Stimulated activated CD4-positive, alpha-beta T cell treated with anti-CD3 and anti-CD28 coated beads, TNF-alpha, amount 100 ng/mL, for 4 hours (primary cell): ENCODE results near the gene RTRAF.

Source experiments
- DNase-seq, 3 experiments: peaks; one replicate each; pipeline ENCODE4 v3.0.0-alpha.2; 2020; ENCODE audit warnings: low read depth in 3 of 3

Gene RTRAF

GRCh38 chr14:52049271-52049670, 59.9 kb downstream of the RTRAF start:
- DNase-seq: no peak

DNA sequence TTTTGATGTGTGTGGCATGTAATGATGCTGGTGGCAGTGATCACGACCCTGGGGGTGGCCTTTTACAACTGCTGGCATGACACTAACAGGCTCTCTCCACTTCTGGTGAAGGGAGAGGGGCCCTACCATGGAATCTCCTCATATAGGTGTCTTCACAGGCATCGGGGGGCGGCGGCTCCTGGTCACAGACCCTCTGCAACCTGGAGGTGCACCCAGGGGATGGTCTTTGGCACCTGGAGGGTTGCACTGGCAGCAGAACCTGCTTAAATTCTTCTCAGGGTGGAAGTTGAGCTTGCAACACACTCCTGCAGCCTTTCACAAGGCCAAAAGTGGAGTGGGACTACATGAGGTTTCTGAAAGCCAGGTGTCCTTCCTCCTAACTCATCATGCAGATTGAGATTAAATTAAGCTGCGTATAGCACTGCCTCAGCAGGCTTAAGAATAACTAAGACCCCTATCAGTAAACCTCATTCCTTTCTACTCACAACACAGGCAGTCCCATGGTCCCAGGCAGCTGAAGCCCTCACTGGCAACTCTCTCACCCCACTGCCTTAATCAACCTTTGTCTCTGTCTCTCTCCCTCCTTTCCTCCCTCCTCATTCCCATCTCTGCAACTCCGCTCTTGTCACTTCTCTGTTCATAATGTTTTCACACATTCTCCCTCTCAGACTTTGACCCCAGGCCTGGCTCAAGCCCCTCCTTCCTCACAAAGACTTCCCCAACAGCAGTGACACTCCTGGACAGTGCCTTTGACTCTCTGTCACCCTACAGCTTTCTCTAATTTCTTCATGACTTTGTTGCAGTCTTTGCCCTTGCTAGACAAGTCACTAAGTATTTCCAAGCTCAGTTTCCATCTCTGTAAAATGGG, 60.6 kb downstream of the RTRAF start:
- no peak for DNase-seq

GRCh38 chr14:52051251-52051650, 61.9 kb downstream of the RTRAF start:
- no peak for DNase-seq

DNA sequence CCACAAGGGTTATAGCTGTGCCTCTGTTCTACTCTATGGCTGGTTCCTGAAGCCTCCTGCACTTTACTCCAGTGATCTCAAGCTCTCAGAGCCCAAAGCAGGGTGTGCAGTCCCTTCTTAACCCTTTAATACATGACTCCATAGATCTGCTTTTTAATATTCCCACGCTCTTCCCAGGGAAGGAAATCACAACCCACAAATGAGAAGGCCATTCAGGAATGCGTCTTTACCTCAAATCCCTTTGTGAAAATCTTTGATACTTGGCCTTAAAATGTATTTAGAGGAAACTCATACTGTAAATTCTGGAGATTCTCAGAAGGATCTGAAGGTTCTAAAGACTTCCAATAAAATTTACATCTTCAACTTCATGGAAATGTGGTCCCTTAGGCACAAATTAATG, 62.5 kb downstream of the RTRAF start:
- DNase-seq: no peak

- no peak for DNase-seq
Measured at GRCh38 chr14:52052288-52052943, 63.1 kb downstream of the RTRAF start.

DNA sequence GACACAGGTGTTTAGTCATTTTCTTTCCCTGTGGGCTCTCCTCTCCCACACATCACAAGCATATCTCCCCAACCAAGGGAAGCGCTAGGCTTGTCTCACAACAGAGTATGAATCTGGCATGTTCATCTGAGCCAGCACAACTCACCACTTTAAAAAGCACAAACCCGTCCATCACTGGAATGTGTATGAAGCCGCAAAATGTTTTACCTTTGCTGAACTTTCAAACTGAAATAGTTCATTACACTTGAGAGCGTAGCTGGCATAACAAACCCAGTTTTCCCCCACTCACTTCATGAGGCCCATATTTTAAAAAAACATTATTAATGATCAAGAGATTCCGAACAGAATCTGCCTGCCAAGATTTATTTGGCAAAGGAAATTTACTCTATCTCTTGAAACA, 63.7 kb downstream of the RTRAF start:
- DNase-seq: no peak

- DNase-seq: no peak
Measured at GRCh38 chr14:52054678-52055077, 65.3 kb downstream of the RTRAF start.

DNA sequence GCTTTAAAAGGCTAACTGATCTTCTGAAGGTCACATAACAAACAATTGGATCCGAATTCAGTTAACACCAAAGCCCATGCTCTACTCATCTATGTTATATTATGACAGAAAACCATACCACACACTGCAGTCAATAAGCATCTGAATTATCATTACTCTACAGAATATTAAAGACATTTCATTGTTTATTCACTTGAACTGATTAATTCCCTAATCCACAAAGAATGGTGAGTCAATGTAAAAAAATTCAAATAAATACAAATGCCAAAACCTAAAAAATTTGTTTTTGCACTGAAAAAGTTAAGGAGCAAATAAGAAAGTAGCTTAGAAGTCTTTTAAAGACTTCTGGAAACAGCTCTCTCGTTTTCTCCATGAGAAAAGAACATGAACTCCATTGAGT, 65.8 kb downstream of the RTRAF start:
- DNase-seq: no peak

DNA sequence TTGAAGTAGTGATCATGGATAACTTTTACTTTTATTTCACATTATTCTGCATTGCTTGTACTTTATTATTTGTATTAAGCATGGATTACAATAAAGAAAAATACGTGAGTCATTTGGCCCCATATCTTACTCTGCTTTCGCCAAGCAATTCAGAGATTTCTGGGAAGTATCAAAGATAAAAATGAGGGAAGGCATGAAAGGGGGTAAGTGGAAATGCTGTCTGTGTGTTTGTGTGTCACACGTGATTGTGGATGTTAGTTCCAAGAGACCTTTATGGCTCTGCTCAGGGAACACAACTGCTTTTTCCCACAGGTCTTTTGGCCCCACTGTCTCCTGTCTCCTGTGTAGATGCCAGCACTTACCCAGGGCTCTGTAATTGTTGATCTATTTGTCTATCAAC, 69.0 kb downstream of the RTRAF start:
- no peak for DNase-seq

- DNase-seq: no peak
Measured at GRCh38 chr14:52059649-52060048, 70.3 kb downstream of the RTRAF start.

- no peak for DNase-seq
Measured at GRCh38 chr14:52060080-52060479, 70.7 kb downstream of the RTRAF start.
